ENCODE results near the gene IFT88.
A peak's percentile ranks its signal among the peaks of the same experiment; 100 is the strongest.

The IFT88 gene

GRCh38 chr13:20526664-20527063 lies 40.3 kb upstream of the IFT88 start (continued):
- no peak for TF ChIP-seq ZNF324 (tag by site-specific recombination; IDR thresholded peaks at IDR 0.05)

GRCh38 chr13:20528452-20528851 lies 38.5 kb upstream of the IFT88 start:
- Histone ChIP-seq H3K27ac (ENCODE audit: extremely low read depth, low read depth, low read length) (no peak overlapping the region), H3K36me3 (ENCODE audit: control insufficient read depth in 2 of 2, insufficient read depth in 1 of 2, low read length in 2 of 2) (no peaks in the 10 kb centered on the region), H3K9me3 (ENCODE audit: control insufficient read depth, insufficient read depth, low read depth, low read length) (no peaks in the 10 kb centered on the region), H3K4me1 (ENCODE audit: control insufficient read depth, insufficient read depth, low read length) (no peaks in the 10 kb centered on the region), H3K4me3 (ENCODE audit: low read depth, low read length) (no peak overlapping the region)
- POLR2A ChIA-PET, result no interaction called here
- CTCF ChIA-PET, result no interaction called here
- TF ChIP-seq GLIS1 (tag by site-specific recombination; IDR thresholded peaks at IDR 0.05), result no peak
- TF ChIP-seq ZNF585B (tag by site-specific recombination; IDR thresholded peaks at IDR 0.05), result no peak
- TF ChIP-seq ZBTB7A (tag by site-specific recombination; IDR thresholded peaks at IDR 0.05; ENCODE audit: low read depth), result no peak
- no peak for TF ChIP-seq REPIN1 (tag by site-specific recombination; IDR thresholded peaks at IDR 0.05; ENCODE audit: low read depth)

GRCh38 chr13:20534038-20534608 lies 32.8 kb upstream of the IFT88 start:
- CTCF ChIA-PET, result no interaction called here

GRCh38 chr13:20536992-20537391 lies 30.0 kb upstream of the IFT88 start:
- Histone ChIP-seq H3K4me1 (ENCODE audit: control insufficient read depth, insufficient read depth, low read length) (no peaks in the 10 kb centered on the region), H3K4me3 (ENCODE audit: low read depth, low read length) (no peak overlapping the region), H3K27ac (ENCODE audit: extremely low read depth, low read depth, low read length) (no peak overlapping the region), H3K36me3 (ENCODE audit: control insufficient read depth in 2 of 2, insufficient read depth in 1 of 2, low read length in 2 of 2) (no peaks in the 10 kb centered on the region), H3K9me3 (ENCODE audit: control insufficient read depth, insufficient read depth, low read depth, low read length) (no peaks in the 10 kb centered on the region)
- TF ChIP-seq SETDB1 (IDR thresholded peaks at IDR 0.05; ENCODE audit: insufficient read length, low read length) (peak; percentile 93), ZNF707 (tag by site-specific recombination; IDR thresholded peaks at IDR 0.05) (no peak)
- ChIA-PET POLR2A (no interaction called here), CTCF (no interaction called here)

More at GRCh38 chr13:20534038-20534608, 32.8 kb upstream of the IFT88 start:
- H3K27ac ChIP-seq (ENCODE audit: extremely low read depth, low read depth, low read length), result no peak overlapping the region
- POLR2A ChIA-PET, result no interaction called here
- no peaks in the 10 kb centered on the region for H3K36me3 ChIP-seq (ENCODE audit: control insufficient read depth in 2 of 2, insufficient read depth in 1 of 2, low read length in 2 of 2)
- TF ChIP-seq ZBTB6 (tag by site-specific recombination; IDR thresholded peaks at IDR 0.05) (no peak), ZNF830 (tag by site-specific recombination; IDR thresholded peaks at IDR 0.05; ENCODE audit: low read depth) (no peak), ZNF416 (tag by site-specific recombination; IDR thresholded peaks at IDR 0.05) (no peak), ZNF274 (IDR thresholded peaks at IDR 0.05; ENCODE audit: low read length) (no peak), ZNF274 (tag by site-specific recombination; IDR thresholded peaks at IDR 0.05; ENCODE audit: borderline replicate concordance) (no peak), ZSCAN16 (tag by site-specific recombination; IDR thresholded peaks at IDR 0.05) (no peak), ZNF211 (tag by site-specific recombination; IDR thresholded peaks at IDR 0.05; ENCODE audit: low read depth) (no peak), ZNF239 (tag by site-specific recombination; IDR thresholded peaks at IDR 0.05) (no peak), RBAK (tag by site-specific recombination; IDR thresholded peaks at IDR 0.05) (no peak), ZNF138 (tag by site-specific recombination; IDR thresholded peaks at IDR 0.05; ENCODE audit: borderline replicate concordance) (no peak)
- H3K4me1 ChIP-seq (ENCODE audit: control insufficient read depth, insufficient read depth, low read length), result no peaks in the 10 kb centered on the region
- H3K4me3 ChIP-seq (ENCODE audit: low read depth, low read length), result no peak overlapping the region
- H3K9me3 ChIP-seq (ENCODE audit: control insufficient read depth, insufficient read depth, low read depth, low read length), result no peaks in the 10 kb centered on the region
